NCI-H748 (cell line): ENCODE results near the gene PHLDA2.

Experiments
- DNase-seq: peaks from one replicate; lab custom pipeline; 2025; ENCODE audit not compliant: unreplicated experiment; lab: John Stamatoyannopoulos, UW

The PHLDA2 gene

GRCh38 chr11:2883979-2884815 lies 45.0 kb downstream of the PHLDA2 start:
- DNase-seq, result peak; percentile 46

- DNase-seq, result no peak
These were observed 45.6 kb downstream of the PHLDA2 start for GRCh38 chr11:2883640-2883978.

- no peak for DNase-seq
These were observed 46.7 kb downstream of the PHLDA2 start for GRCh38 chr11:2882396-2883110.

GRCh38 chr11:2881981-2882375 lies 47.2 kb downstream of the PHLDA2 start:
- no peak for DNase-seq

- DNase-seq, result no peak
These were observed 47.9 kb downstream of the PHLDA2 start for GRCh38 chr11:2881076-2881980.

GRCh38 chr11:2880646-2881045 lies 48.6 kb downstream of the PHLDA2 start:
- no peak for DNase-seq

- no peak for DNase-seq
These were observed 50.4 kb downstream of the PHLDA2 start for GRCh38 chr11:2878782-2879181.
